ENCODE measurements around the gene HIP1R.

HIP1R gene

GRCh38 chr12:122859303-122860039 is 24.2 kb downstream of the HIP1R start:
- DNase-seq (ENCODE audit: low read depth, low spot score), result no peak

GRCh38 chr12:122860040-122860853 is 25.0 kb downstream of the HIP1R start:
- no peak for DNase-seq (ENCODE audit: low read depth, low spot score)

- no peak for DNase-seq (ENCODE audit: low read depth, low spot score)
These were observed 25.8 kb downstream of the HIP1R start for GRCh38 chr12:122860854-122861586.

GRCh38 chr12:122861587-122861970 is 26.3 kb downstream of the HIP1R start:
- no peak for DNase-seq (ENCODE audit: low read depth, low spot score)

GRCh38 chr12:122862110-122862634 is 26.9 kb downstream of the HIP1R start:
- DNase-seq (ENCODE audit: low read depth, low spot score), result no peak

GRCh38 chr12:122862872-122863701 is 27.8 kb downstream of the HIP1R start:
- no peak for DNase-seq (ENCODE audit: low read depth, low spot score)

GRCh38 chr12:122864894-122865253 is 29.6 kb downstream of the HIP1R start:
- DNase-seq (ENCODE audit: low read depth, low spot score), result no peak

GRCh38 chr12:122865268-122866231 is 30.3 kb downstream of the HIP1R start:
- DNase-seq (ENCODE audit: low read depth, low spot score), result no peak

GRCh38 chr12:122866379-122866778 is 31.1 kb downstream of the HIP1R start:
- DNase-seq (ENCODE audit: low read depth, low spot score), result no peak

- no peak for DNase-seq (ENCODE audit: low read depth, low spot score)
These were observed 31.8 kb downstream of the HIP1R start for GRCh38 chr12:122866950-122867607.

GRCh38 chr12:122867691-122868461 is 32.6 kb downstream of the HIP1R start:
- no peak for DNase-seq (ENCODE audit: low read depth, low spot score)

- no peak for DNase-seq (ENCODE audit: low read depth, low spot score)
These were observed 33.4 kb downstream of the HIP1R start for GRCh38 chr12:122868471-122869177.

- DNase-seq (ENCODE audit: low read depth, low spot score), result no peak
These were observed 34.1 kb downstream of the HIP1R start for GRCh38 chr12:122869207-122869973.

GRCh38 chr12:122870163-122870842 is 35.0 kb downstream of the HIP1R start:
- DNase-seq (ENCODE audit: low read depth, low spot score), result no peak

GRCh38 chr12:122870867-122871664 is 35.8 kb downstream of the HIP1R start:
- DNase-seq (ENCODE audit: low read depth, low spot score), result peak; percentile 65
